ENCODE measurements around the gene NLRC3.
"Not testable (repeated sequence)": the region's sequence is repeated elsewhere in the genome, so short reads cannot be mapped to it uniquely, and the experiment has no call there.

The NLRC3 gene, protein sequence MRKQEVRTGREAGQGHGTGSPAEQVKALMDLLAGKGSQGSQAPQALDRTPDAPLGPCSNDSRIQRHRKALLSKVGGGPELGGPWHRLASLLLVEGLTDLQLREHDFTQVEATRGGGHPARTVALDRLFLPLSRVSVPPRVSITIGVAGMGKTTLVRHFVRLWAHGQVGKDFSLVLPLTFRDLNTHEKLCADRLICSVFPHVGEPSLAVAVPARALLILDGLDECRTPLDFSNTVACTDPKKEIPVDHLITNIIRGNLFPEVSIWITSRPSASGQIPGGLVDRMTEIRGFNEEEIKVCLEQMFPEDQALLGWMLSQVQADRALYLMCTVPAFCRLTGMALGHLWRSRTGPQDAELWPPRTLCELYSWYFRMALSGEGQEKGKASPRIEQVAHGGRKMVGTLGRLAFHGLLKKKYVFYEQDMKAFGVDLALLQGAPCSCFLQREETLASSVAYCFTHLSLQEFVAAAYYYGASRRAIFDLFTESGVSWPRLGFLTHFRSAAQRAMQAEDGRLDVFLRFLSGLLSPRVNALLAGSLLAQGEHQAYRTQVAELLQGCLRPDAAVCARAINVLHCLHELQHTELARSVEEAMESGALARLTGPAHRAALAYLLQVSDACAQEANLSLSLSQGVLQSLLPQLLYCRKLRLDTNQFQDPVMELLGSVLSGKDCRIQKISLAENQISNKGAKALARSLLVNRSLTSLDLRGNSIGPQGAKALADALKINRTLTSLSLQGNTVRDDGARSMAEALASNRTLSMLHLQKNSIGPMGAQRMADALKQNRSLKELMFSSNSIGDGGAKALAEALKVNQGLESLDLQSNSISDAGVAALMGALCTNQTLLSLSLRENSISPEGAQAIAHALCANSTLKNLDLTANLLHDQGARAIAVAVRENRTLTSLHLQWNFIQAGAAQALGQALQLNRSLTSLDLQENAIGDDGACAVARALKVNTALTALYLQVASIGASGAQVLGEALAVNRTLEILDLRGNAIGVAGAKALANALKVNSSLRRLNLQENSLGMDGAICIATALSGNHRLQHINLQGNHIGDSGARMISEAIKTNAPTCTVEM

DNA sequence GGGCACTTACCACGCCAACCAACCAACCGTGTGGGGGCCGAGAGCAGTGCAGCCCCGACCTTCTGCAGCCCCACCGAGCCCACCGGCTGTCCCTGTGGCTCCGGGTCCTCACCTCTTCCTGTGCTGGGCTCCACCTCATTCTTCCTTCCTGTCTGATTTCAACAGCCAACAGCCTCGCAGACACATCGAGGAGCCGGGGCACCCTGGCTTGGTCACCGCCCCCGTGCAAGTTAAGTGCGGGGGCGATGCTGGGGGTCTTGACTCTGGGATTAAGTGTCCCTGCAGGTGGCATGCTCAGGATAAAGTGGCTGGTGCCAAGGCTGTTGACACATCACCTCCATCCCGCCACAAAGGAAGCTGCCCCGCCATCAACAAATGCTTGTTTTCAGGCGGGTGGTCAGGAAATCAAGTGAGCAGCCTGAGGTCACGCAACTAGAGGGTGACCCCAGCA, at the start of gene NLRC3:
Gene NLRC3, minus strand, starts transcription at position 102 of the 451 bp plus-strand sequence. CDS start 12,367 bp downstream, outside the sequence.
- DNase-seq (ENCODE audit: low read depth in 2 of 2) = no peak

DNA sequence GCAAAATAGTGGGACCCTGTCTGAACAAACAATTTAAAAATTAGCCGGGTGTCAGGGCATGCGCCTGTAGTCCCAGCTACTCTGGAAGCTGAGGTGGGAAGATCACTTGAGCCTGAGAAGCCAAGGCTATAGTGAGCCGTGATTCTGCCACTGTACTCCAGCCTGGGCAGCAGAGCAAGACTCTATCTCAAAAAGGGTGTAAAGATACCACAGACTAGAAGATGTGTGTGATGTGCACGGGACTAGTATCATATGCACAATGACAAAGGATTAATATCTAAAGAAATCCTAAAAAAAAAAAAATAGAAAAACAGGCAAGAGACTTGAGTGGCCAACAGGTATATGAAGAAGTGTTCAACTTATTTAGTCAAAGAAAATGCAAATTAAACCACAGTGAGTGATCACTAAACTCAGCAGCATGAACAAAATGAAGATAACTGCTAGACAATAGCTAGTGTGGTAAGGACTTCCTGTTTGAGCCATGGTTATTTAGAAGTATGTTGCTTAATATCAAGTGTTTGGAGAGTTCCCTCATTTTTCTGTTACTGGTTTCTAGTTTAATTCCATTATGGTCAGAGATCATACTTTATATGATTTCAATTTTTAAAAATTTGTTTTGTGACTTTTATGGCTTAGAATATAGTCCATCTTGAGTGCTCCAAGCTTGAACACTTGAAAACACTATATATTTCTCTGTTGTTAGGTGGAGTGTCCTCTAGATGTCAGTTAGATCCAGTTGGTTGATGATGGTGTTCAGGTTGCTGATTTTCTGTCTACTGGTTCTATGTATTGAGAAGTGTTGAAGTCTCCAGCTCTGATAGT, 48.9 kb upstream of the NLRC3 start:
- DNase-seq (ENCODE audit: low read depth in 2 of 2) = no peak

DNA sequence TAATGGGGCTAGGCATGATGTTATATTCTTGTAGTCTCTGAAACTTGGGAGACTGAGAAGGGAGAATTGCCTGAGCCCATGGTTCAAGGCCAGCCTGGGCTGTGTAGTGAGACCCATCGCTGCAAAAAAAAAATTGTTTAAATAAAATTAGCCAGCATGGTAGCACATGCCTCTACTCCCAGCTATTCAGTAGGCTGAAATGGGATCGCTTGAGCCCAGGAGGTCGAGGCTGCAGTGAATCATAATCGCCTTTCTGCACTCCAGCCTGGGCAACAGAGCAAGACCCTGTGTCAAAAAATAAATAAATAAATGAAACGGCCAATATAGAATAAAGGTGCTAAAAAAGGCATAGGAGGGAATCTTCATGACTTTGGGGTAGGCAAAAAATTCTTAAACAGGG, 48.1 kb upstream of the NLRC3 start:
- DNase-seq (ENCODE audit: low read depth in 2 of 2) = no peak

DNA sequence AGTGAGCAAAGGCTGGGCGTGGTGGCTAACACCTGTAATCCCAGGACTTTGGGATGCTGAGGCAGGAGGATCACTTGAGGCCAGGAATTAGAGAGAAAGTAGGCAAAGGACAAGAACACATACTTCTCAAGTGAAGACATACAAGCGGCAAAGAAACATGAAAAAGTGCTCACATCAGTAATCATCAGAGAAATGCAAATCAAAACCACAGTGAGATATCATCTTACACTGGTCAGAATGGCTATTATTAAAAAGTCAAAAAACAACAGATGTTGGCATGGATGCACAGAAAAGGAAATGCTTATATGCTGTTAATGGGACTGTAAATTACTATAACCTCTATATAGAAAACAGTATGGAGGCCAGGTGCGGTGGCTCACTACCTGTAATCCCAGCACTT, 46.4 kb upstream of the NLRC3 start:
- no peak for DNase-seq (ENCODE audit: low read depth in 2 of 2)

DNA sequence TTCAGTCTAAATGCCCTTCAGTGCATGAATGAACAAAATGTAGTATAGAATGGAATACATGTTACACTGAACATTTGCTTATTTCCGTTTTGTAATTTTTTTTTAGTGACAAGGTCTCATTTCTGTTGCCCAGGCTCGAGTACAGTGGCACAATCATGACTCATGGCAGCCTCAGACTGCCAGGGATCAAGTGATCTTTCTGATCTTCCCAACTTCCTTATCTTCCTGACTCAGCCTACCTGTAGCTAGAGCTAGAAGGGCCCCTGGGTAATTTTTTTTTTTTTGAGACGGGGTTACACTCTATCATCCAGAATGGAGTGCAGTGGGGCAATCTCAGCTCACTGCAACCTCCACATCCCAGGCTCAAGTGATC, 41.6 kb upstream of the NLRC3 start:
- DNase-seq (ENCODE audit: low read depth in 2 of 2) = no peak

DNA sequence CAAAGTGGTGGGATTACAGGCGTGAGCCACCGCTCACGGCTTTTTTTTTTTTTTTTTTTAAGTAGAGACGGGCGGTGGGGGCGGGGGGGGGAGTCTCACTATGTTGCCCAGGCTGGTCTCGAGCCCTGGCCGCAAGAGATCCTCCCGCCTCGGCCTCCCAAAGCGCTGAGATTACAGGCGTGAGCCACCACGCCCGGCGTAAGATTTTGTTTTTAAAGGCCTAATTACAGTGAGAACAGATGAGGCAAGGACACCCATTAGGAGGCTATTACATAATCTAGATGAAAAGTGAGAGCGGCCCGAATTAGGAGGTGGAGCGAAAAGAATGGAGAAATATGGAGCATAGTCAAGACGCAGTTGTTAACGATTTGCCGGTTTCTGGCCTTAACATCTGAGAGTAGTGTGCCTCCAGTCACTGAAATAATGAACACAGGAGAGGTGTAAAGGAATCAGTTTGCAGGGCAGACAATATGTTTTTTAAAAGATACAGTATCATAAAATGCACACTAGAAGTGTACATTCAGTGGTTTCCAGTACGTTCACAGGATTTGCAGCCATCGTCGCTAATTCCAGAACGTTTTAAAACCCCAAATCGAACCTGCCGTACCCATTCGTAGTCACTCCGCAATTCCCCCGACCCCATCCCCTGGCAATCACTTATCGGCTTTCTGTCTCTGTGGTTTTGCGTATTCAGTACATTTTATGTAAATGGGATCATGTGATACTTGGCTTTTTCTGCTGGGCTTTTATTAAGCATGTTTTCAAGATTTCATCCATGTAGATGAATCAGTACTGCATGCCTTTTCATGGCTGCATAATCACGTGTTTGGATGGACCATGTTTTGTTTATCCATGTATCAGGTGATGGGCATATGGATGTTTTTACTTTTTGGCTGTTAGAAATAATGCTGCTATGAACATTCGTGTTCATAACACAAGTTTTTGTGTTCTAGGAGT, 35.6 kb upstream of the NLRC3 start:
- DNase-seq (ENCODE audit: low read depth in 2 of 2) = no peak

DNA sequence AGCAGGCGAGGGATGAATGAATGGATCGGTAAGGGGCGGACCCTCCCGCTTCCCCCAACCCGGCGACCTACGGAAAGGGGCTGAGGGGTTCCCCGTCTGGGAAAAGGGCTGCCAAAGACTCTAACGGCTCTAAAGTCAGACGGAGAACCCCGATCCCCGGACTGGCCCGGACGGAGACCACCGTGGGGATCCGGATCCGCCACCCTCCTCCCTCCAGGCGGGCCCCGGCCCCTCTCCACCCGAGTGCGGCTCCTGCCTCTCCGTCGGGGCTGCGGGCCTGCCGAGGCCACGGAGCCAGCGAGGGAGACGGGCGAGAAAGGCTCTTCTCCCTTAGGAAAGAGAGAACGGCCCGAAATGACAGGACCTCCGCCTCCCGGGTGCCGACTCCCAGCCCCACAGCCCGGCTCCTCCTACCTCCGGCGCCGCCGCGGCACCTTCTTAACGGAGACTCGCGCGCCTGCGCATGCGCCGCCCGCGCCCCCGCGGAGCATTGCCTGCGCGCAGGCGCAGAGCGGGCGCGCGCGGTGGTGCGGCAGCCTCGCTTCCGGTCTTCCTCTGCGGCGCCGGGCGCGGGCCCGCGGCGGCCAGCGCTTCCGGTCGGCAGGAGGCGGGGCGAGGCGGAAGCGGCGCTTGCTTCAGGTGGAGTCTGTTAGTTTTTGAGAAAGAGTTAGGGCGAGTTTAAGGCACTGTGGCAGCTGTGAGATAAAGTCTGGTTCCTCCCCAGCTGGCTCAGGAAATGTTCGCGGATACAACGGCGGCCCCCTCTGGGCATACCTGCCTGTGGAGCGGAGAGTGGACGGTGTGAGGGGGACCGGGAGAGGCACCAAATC, 34.2 kb upstream of the NLRC3 start, which contains the start of gene SLX4:
Gene SLX4, minus strand, starts transcription at position 461 of the 830 bp plus-strand sequence. CDS start 2,642 bp downstream, outside the sequence.
- peak; percentile 75 to 77 for DNase-seq (ENCODE audit: low read depth in 2 of 2)

DNA sequence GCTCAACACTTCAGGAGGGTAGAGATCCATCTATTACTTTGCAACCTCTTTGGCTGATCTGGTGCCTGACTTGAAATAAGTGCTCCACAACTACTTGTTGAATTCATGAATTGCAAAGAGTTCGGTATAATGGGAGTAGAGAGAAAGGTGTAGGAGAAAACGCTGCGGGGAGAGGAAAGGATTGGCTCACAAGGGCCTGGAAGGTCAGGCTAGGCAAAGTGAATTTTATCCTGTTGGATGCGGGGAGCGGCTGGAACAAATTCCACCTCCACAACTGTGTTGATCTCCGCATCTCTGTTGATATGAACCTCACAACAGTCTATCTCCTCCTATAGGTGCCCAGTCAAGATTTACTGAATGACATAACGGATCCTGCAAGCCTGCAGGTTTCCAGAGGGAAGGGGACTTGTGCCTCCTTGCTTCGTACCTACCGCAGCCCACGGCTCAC, 33.5 kb upstream of the NLRC3 start:
- DNase-seq (ENCODE audit: low read depth in 2 of 2) = no peak

DNA sequence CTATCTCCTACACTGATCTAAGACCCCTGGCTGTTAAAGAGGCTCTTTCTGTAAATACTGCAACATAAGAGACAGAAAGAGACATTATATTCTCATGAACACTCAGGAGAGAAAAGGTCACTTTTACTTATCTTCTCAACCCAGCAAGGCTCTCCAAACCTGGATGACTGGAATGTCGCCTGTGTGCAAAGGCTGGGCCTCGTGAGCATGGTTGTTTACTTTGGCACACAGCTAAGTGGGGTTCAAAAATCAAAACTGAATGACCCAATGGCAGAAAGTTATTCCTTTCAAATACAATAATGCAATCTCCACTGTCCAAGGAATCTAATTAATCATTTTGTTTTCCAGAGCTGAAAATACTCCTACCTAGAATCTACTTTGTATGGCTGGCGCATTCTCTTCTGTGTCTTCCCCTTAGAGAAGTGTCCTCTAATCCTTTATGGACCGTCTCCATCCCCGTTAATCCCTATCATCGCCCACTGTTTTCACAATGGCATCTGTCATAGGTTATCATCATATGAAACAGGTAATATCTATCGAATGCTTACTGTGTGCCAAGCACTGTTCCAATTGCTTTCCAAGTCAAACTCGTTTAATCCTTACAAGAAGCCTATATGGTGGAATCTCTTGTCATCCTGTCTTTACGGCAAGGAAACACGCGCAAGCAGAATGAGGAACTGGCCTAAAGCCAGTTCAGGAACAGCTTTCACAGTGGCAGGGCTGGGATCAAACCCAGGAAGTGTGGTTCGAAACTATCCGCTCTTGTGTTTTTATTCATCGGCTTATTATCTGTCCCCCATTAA, 32.9 kb upstream of the NLRC3 start:
- DNase-seq (ENCODE audit: low read depth in 2 of 2) = no peak

DNA sequence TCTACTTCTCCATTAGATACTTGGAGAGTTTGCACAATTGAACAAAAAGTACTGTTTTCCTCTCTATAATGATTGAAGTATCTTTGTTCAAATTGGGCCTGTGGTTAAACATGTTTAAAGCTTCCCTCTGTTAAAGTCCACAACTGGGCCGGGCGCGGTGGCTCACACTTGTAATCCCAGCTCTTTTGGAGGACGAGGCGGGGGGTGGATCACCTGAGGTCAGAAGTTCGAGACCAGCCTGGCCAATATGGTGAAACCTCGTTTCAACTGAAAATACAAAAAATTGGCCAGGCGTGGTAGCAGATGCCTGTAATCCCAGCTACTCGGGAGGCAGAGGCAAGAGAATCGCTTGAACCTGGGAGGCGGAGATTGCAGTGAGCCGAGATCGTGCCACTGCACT, 31.8 kb upstream of the NLRC3 start:
- not testable (repeated sequence) for DNase-seq (ENCODE audit: low read depth in 2 of 2)

DNA sequence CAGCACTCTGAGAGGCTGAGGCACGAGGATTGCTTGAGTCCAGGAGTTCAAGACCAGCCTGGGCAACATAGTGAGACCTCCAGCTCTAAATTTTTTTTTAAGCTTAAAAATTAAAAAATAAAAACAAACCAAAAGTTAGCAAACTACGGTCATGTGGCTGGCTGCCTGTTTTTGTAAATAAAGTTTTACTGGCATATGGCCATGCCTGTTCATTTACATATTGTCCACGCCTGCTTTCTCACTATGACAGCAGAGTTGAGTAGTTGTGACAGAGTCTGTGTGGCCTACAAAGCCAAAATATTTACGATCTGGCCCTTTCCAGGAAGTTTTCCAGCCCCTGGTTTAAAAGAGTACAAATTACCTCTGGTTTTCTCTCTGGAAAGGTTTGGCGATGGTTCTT, 30.9 kb upstream of the NLRC3 start:
- no peak for DNase-seq (ENCODE audit: low read depth in 2 of 2)

DNA sequence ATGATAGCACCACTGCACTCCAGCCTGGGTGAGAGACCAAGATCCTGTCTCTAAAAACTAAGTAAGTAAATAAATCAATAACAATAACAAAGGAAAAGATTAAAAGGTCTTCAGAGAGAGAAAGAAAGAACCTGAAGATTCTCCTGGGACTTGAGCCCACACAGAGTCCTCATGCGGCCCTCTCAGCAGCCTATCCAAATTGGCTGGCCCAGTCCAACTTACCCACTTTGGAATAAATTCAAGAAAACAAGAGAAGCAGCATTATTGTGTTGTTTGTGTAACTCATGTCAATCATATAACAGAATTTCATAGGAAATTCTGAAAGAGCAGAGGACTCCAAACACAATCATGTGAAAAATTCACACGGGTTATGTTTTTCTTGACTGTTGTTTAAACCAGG, 30.4 kb upstream of the NLRC3 start:
- DNase-seq (ENCODE audit: low read depth in 2 of 2) = no peak

DNA sequence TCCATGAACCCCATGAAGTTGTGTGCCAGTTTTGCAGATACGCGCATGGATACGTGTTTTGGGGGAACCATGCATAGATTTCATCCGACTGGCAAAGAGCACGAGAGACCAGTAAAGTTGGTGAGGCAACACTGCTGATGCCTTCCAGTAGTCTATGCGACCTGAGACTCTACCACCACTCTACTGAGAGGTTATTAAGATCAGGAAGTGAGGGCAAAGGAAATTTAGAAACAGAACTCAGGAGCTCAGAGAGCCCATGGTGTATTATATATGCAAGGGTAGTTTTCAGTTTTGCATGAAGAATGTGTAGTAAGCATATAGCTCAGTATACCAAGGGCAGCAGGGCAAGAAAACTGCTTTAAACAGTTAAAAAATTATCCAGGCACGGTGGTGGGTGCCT, 30.0 kb upstream of the NLRC3 start:
- DNase-seq (ENCODE audit: low read depth in 2 of 2) = no peak

DNA sequence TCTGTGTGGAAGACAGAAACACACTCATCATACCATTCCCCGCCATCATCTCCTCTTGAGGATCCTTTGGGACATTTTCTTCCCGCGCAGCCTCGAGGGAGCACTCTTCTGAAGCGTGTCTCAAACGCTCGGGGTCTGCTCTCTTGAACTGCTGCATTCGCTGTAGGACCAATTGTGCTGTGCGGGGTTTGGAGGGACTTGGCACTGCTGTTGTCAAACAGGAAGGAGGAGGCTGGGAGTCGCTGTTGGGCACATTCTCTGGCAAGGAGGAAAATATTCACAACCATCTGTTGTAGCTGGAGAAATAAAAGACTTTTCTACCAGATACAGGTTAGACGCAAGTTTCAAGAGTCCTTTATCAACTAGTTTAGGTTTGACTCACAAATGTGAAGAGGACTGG, 29.2 kb upstream of the NLRC3 start:
- DNase-seq (ENCODE audit: low read depth in 2 of 2) = no peak

DNA sequence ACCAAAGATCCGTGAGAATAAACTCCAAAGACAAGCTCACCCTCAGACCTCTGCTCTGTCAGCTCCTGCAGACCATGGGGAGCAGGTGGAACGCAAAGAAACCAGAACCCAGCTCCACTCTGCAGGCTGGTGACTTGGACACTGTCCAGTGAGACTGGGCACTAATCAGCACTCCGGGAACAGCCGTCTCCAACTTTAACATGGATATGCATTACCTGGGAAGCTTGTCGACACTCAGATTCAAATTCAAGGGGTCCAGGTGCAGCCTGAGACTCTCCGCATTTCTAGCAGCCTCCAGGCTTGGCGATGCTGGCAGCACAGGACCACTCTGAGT, 25.1 kb upstream of the NLRC3 start:
- DNase-seq (ENCODE audit: low read depth in 2 of 2) = no peak

DNA sequence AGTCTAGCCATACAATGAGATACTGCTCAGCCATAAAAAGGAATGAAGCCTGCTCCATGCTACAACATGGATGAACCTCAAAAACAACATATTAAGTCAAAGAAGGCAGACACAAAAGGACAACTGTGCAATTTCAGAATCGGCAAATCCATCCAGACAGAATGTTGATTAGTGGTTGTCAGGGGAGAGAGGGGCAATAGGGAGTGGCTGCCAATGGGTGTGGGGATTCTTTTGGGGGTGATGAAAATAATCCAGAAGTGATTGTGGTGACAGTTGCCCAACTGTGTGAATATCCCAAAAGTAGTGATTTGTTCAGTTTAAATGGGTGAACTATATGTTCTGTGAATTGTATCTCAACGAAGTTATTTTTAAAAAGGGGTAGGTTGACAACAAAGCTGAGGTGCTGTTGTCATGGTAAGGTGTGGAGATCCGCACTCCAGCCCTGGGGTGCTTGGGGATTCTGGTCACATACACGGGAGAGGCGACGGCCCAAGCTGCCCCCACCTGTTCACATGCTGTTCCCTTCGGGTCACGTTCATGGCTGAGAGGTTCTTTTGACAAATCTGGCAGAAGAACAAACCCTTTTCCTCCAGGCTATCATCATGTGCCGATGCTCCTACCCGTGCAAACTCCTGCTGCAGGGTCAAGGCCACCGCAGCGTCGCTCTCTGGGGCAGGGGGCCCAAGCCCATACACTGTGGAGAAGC, 24.6 kb upstream of the NLRC3 start:
- DNase-seq (ENCODE audit: low read depth in 2 of 2) = no peak

DNA sequence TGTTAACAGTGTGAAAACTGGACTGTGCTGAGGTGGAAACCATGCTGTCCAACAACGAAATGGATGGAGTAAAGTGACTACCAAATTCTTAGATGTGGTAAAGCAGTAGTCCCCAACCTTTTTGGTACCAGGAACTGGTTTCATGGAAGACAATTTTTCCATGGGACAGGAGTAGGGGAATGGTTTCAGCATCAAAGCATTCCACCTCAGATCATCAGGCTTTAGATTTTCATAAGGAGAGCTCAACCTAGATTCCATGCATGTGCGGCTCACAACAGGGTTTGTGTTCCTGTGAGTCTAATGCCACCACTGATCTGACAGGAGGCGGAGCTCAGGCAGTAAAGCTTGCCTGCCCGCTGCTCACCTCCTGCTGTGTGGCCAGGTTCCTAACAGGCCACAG, 22.7 kb upstream of the NLRC3 start:
- no peak for DNase-seq (ENCODE audit: low read depth in 2 of 2)

DNA sequence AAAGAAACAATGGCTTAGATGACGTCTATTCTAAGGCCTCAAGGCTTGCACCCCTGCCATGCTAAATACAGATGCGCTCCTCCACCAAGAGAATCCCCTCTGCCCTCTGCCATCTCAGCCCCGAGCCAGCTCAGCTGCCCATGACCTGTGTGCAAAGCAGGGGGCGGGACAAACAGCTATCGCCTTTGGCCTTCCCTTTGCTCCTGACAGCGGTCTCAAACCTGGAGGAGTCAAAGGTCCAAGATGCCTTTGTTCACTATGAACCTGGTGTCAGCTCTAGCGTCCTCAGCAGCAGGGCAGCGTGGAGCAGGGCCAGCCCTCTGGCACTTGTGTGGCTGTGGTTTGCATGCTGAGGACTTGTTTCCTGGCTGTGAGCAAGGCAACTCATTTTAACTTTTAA, 21.9 kb upstream of the NLRC3 start:
- no peak for DNase-seq (ENCODE audit: low read depth in 2 of 2)
